BLaER1 (cell line): Measurements from ENCODE around the gene GLDC.
"Not testable (repeated sequence)": the region's sequence is repeated elsewhere in the genome, so short reads cannot be mapped to it uniquely, and the experiment has no call there.

Source experiments
- H3K27ac ChIP-seq: shearing (Covaris generic); formaldehyde crosslinking; 2 replicates; pipeline ENCODE4 v1.8.1; 2022
- H3K27me3 ChIP-seq: shearing (Covaris generic); formaldehyde crosslinking; 2 replicates; pipeline ENCODE4 v1.8.1; 2022
- H3K36me3 ChIP-seq: shearing (Covaris generic); formaldehyde crosslinking; 2 replicates; pipeline ENCODE4 v1.8.1; 2022
- H3K4me1 ChIP-seq: shearing (Covaris generic); formaldehyde crosslinking; 2 replicates; pipeline ENCODE4 v1.8.1; 2022
- H3K4me2 ChIP-seq: shearing (Covaris generic); formaldehyde crosslinking; 2 replicates; pipeline ENCODE4 v1.8.1; 2022
- H3K4me3 ChIP-seq: shearing (Covaris generic); formaldehyde crosslinking; 2 replicates; pipeline ENCODE4 v1.8.1; 2022
- H3K9ac ChIP-seq: shearing (Covaris generic); formaldehyde crosslinking; 2 replicates; pipeline ENCODE4 v1.8.1; 2022
- H3K9me3 ChIP-seq: shearing (Covaris generic); formaldehyde crosslinking; 2 replicates; pipeline ENCODE4 v1.8.1; 2022
- H4K20me1 ChIP-seq: shearing (Covaris generic); formaldehyde crosslinking; 2 replicates; pipeline ENCODE4 v1.8.1; 2022
- Cebpa-rat ChIP-seq: shearing (Covaris generic); IDR thresholded peaks from 2 replicates; pipeline ENCODE4 v1.8.1; 2022

Gene GLDC

GRCh38 chr9:6628704-6629103, 16.8 kb downstream of the GLDC start:
- Histone ChIP-seq H3K27ac (no peak overlapping the region), H3K4me3 (no peak overlapping the region), H3K27me3 (no peaks in the 10 kb centered on the region), H3K36me3 (no peaks in the 10 kb centered on the region), H3K4me1 (peaks cover 36% of the 10 kb centered on the region), H4K20me1 (no peaks in the 10 kb centered on the region), H3K9me3 (peaks cover 8% of the 10 kb centered on the region), H3K4me2 (no peak overlapping the region), H3K9ac (no peak overlapping the region)
- TF ChIP-seq Cebpa-rat, result no peak

- no peak overlapping the region for H3K27ac ChIP-seq
- peaks cover 5% of the 10 kb centered on the region for H3K4me1 ChIP-seq
- no peaks in the 10 kb centered on the region for H4K20me1 ChIP-seq
- TF ChIP-seq Cebpa-rat, result no peak
- H3K4me2 ChIP-seq, result no peak overlapping the region
- H3K36me3 ChIP-seq, result no peaks in the 10 kb centered on the region
- H3K4me3 ChIP-seq, result no peak overlapping the region
- no peak overlapping the region for H3K9ac ChIP-seq
- H3K27me3 ChIP-seq, result no peaks in the 10 kb centered on the region
- H3K9me3 ChIP-seq, result peaks cover 27% of the 10 kb centered on the region
Measured at GRCh38 chr9:6625363-6625762, 20.2 kb downstream of the GLDC start.

- H3K9ac ChIP-seq, H4K20me1 ChIP-seq, H3K4me1 ChIP-seq, H3K36me3 ChIP-seq, H3K4me2 ChIP-seq, H3K27me3 ChIP-seq, H3K27ac ChIP-seq, H3K4me3 ChIP-seq: not testable (repeated sequence)
- peaks cover 27% of the 10 kb centered on the region for H3K9me3 ChIP-seq
Measured at GRCh38 chr9:6622784-6623183, 22.7 kb downstream of the GLDC start.

- Histone ChIP-seq H3K4me1 (no peaks in the 10 kb centered on the region), H3K27me3 (no peaks in the 10 kb centered on the region), H3K27ac (no peak overlapping the region), H3K9me3 (peaks cover 27% of the 10 kb centered on the region), H3K4me2 (no peak overlapping the region), H3K4me3 (no peak overlapping the region), H3K9ac (no peak overlapping the region), H4K20me1 (no peaks in the 10 kb centered on the region), H3K36me3 (no peaks in the 10 kb centered on the region)
- TF ChIP-seq Cebpa-rat, result no peak
Measured at GRCh38 chr9:6620796-6621195, 24.7 kb downstream of the GLDC start.

- Histone ChIP-seq H3K27ac (no peak overlapping the region), H4K20me1 (no peaks in the 10 kb centered on the region), H3K4me2 (no peak overlapping the region), H3K36me3 (no peaks in the 10 kb centered on the region), H3K9me3 (peaks cover 27% of the 10 kb centered on the region), H3K4me1 (no peaks in the 10 kb centered on the region), H3K4me3 (no peak overlapping the region), H3K27me3 (no peaks in the 10 kb centered on the region), H3K9ac (no peak overlapping the region)
- TF ChIP-seq Cebpa-rat, result no peak
Measured at GRCh38 chr9:6620353-6620752, 25.2 kb downstream of the GLDC start.

GRCh38 chr9:6619909-6620308, 25.6 kb downstream of the GLDC start:
- TF ChIP-seq Cebpa-rat, result no peak
- Histone ChIP-seq H3K27ac (no peak overlapping the region), H3K9me3 (peaks cover 27% of the 10 kb centered on the region), H3K4me1 (no peaks in the 10 kb centered on the region), H3K36me3 (no peaks in the 10 kb centered on the region), H3K9ac (no peak overlapping the region), H4K20me1 (no peaks in the 10 kb centered on the region), H3K27me3 (no peaks in the 10 kb centered on the region), H3K4me2 (no peak overlapping the region), H3K4me3 (no peak overlapping the region)

GRCh38 chr9:6616951-6617602, 28.5 kb downstream of the GLDC start:
- Histone ChIP-seq H3K27ac (no peak overlapping the region), H3K9me3 (peaks cover 10% of the 10 kb centered on the region; the same call in 1 of the 2 replicates), H3K36me3 (no peaks in the 10 kb centered on the region), H3K4me3 (no peak overlapping the region), H3K27me3 (no peaks in the 10 kb centered on the region), H3K4me1 (no peaks in the 10 kb centered on the region), H4K20me1 (no peaks in the 10 kb centered on the region), H3K4me2 (no peak overlapping the region), H3K9ac (no peak overlapping the region)
- no peak for TF ChIP-seq Cebpa-rat

- no peaks in the 10 kb centered on the region for H3K9me3 ChIP-seq
- no peaks in the 10 kb centered on the region for H3K4me1 ChIP-seq
- H4K20me1 ChIP-seq, result no peaks in the 10 kb centered on the region
- no peak for TF ChIP-seq Cebpa-rat
- no peak overlapping the region for H3K27ac ChIP-seq
- H3K9ac ChIP-seq, result no peak overlapping the region
- no peak overlapping the region for H3K4me2 ChIP-seq
- H3K4me3 ChIP-seq, result no peak overlapping the region
- H3K36me3 ChIP-seq, result no peaks in the 10 kb centered on the region
- H3K27me3 ChIP-seq, result no peaks in the 10 kb centered on the region
Measured at GRCh38 chr9:6614489-6614888, 31.0 kb downstream of the GLDC start.

- Histone ChIP-seq H3K9ac (no peak overlapping the region), H4K20me1 (no peaks in the 10 kb centered on the region), H3K27ac (no peak overlapping the region), H3K36me3 (no peaks in the 10 kb centered on the region), H3K4me1 (no peaks in the 10 kb centered on the region), H3K9me3 (no peaks in the 10 kb centered on the region), H3K4me2 (no peak overlapping the region), H3K4me3 (no peak overlapping the region), H3K27me3 (no peaks in the 10 kb centered on the region)
- TF ChIP-seq Cebpa-rat, result no peak
Measured at GRCh38 chr9:6611865-6612264, 33.7 kb downstream of the GLDC start.

GRCh38 chr9:6610073-6610472, 35.5 kb downstream of the GLDC start:
- H3K4me2 ChIP-seq, result no peak overlapping the region
- peaks cover 13% of the 10 kb centered on the region for H3K4me1 ChIP-seq
- H3K4me3 ChIP-seq, result no peak overlapping the region
- H4K20me1 ChIP-seq, result no peaks in the 10 kb centered on the region
- H3K36me3 ChIP-seq, result no peaks in the 10 kb centered on the region
- H3K9ac ChIP-seq, result no peak overlapping the region
- no peaks in the 10 kb centered on the region for H3K27me3 ChIP-seq
- no peak overlapping the region for H3K27ac ChIP-seq
- TF ChIP-seq Cebpa-rat, result no peak
- no peaks in the 10 kb centered on the region for H3K9me3 ChIP-seq

GRCh38 chr9:6609497-6610016, 36.0 kb downstream of the GLDC start:
- peaks cover 17% of the 10 kb centered on the region for H3K4me1 ChIP-seq
- H3K27ac ChIP-seq, result no peak overlapping the region
- TF ChIP-seq Cebpa-rat, result no peak
- H3K4me2 ChIP-seq, result no peak overlapping the region
- no peaks in the 10 kb centered on the region for H3K9me3 ChIP-seq
- H3K27me3 ChIP-seq, result no peaks in the 10 kb centered on the region
- no peak overlapping the region for H3K9ac ChIP-seq
- no peaks in the 10 kb centered on the region for H4K20me1 ChIP-seq
- no peaks in the 10 kb centered on the region for H3K36me3 ChIP-seq
- H3K4me3 ChIP-seq, result no peak overlapping the region
